PC-3 (cell line): ENCODE data around the gene PPP2R3A. TPM values are rescaled to one million over a fixed set of nuclear protein-coding genes. Genes with fewer than 3 reads are reported as not detected.

ENCODE experiments used
- ATAC-seq: fragments of 200-7000 bp; cut with Tn5 transposase; 2 replicates; pipeline ENCODE4 v1.9.1; 2020; ENCODE audit warnings: mild to moderate bottlenecking, moderate library complexity
- BruUV-seq: library from RNA; stranded (reverse); fragments of 400-500 nt; replicated peaks from 2 replicates; lab custom pipeline; 2021; lab: Mats Ljungman, UMichigan
- CTCF ChIA-PET: fragments of 300-600 bp; sonication (Branson Sonifier 250); formaldehyde crosslinking; loops from one replicate; lab custom pipeline; 2022; ENCODE audit warnings: antibody characterized with exemption; lab: Charles Lee
- POLR2A ChIA-PET: fragments of 300-600 bp; sonication (Branson Sonifier 250); formaldehyde crosslinking; loops from one replicate; lab custom pipeline; 2022; ENCODE audit warnings: antibody characterized with exemption; ENCODE audit not compliant: unreplicated experiment; lab: Charles Lee
- DNase-seq: peaks from one replicate; pipeline ENCODE4 v3.0.0-alpha.2; 2015
- H2AFZ ChIP-seq: fragments of 300-600 bp; sonication (generic); 2 replicates; pipeline ENCODE4 v1.6.0; 2016; ENCODE audit warnings: antibody characterized with exemption, low read length
- H3F3A ChIP-seq: fragments of 300-600 bp; sonication (generic); one replicate; pipeline ENCODE4 v1.6.0; 2017; ENCODE audit warnings: antibody characterized with exemption, low read length, control low read depth, mild to moderate bottlenecking; ENCODE audit not compliant: unreplicated experiment
- H3K27ac ChIP-seq: fragments of 300-600 bp; sonication (generic); 2 replicates; pipeline ENCODE4 v1.5.1; 2016; ENCODE audit warnings: mild to moderate bottlenecking, low read length
- H3K27me3 ChIP-seq: fragments of 300-600 bp; sonication (generic); 2 replicates; pipeline ENCODE4 v1.6.1; 2016; ENCODE audit warnings: low read length, mixed read lengths
- H3K36me3 ChIP-seq: fragments of 300-600 bp; sonication (generic); 2 replicates; pipeline ENCODE4 v1.6.1; 2016; ENCODE audit warnings: low read depth, mixed run types, low read length, mixed read lengths
- H3K4me1 ChIP-seq: fragments of 300-600 bp; sonication (generic); 2 replicates; pipeline ENCODE4 v1.5.1; 2016; ENCODE audit warnings: low read length; ENCODE audit not compliant: insufficient read depth
- H3K4me2 ChIP-seq: fragments of 300-600 bp; sonication (generic); 2 replicates; pipeline ENCODE4 v1.6.0; 2016; ENCODE audit warnings: low read length
- H3K4me3 ChIP-seq: fragments of 300-600 bp; sonication (generic); 2 replicates; pipeline ENCODE4 v1.5.1; 2016; ENCODE audit warnings: mild to moderate bottlenecking, low read length, mixed read lengths
- H3K79me2 ChIP-seq: fragments of 300-600 bp; sonication (generic); 2 replicates; pipeline ENCODE4 v1.6.1; 2017; ENCODE audit warnings: low read length, mixed read lengths
- H3K9ac ChIP-seq: fragments of 300-600 bp; sonication (generic); 2 replicates; pipeline ENCODE4 v1.6.0; 2016; ENCODE audit warnings: mild to moderate bottlenecking, low read length
- H3K9me2 ChIP-seq: fragments of 300-600 bp; sonication (generic); replicated peaks from 2 replicates; pipeline ENCODE4 v1.6.1; 2016; ENCODE audit warnings: mixed run types, low read length, mixed read lengths
- H3K9me3 ChIP-seq: fragments of 300-600 bp; sonication (generic); 2 replicates; pipeline ENCODE4 v1.6.1; 2016; ENCODE audit warnings: low read length, mixed read lengths
- H4K20me1 ChIP-seq: fragments of 300-600 bp; sonication (generic); 2 replicates; pipeline ENCODE4 v1.6.1; 2016; ENCODE audit warnings: low read length, mixed read lengths
- CTCF ChIP-seq: fragments of 300-600 bp; sonication (generic); conservative IDR thresholded peaks from 2 replicates; pipeline ENCODE4 v1.5.1; 2017; ENCODE audit warnings: antibody characterized with exemption, low read depth, mild to moderate bottlenecking, low read length
- EZH2 ChIP-seq: fragments of 300-600 bp; sonication (generic); IDR thresholded peaks from one replicate; pipeline ENCODE4 v1.6.1; 2017; ENCODE audit warnings: antibody characterized with exemption, mild to moderate bottlenecking, low read length; ENCODE audit not compliant: unreplicated experiment
- EZH2phosphoT487 ChIP-seq: fragments of 300-600 bp; sonication (generic); IDR thresholded peaks from 2 replicates; pipeline ENCODE4 v1.6.1; 2018; ENCODE audit warnings: mild to moderate bottlenecking, antibody characterized with exemption, low read length, borderline replicate concordance
- intact Hi-C: fragments of 100-400 bp; cut with micrococcal nuclease; formaldehyde crosslinking; loops from 2 replicates; pipeline ENCODE4 v1.9.0; 2023
- total RNA-seq: library from RNA; depleted of rRNA; stranded (reverse); fragments of >200 nt; gene quantifications from 2 replicates; pipeline ENCODE4 v1.2.3, GENCODE V29; 2014

PPP2R3A gene
- total RNA-seq, 1 experiment from 2014 or later = 12.3 TPM

- no peak overlapping the region for H2AFZ ChIP-seq
- H4K20me1 ChIP-seq = no peaks in the 10 kb centered on the region
- no peaks in the 10 kb centered on the region for H3K9me3 ChIP-seq
- H3K4me1 ChIP-seq = peaks cover 23% of the 10 kb centered on the region
- no peaks in the 10 kb centered on the region; the same call in 1 of the 2 replicates for H3K36me3 ChIP-seq
- no peak for TF ChIP-seq EZH2
- no peak for TF ChIP-seq EZH2phosphoT487
- no peak for TF ChIP-seq CTCF
- no peak overlapping the region for H3K27ac ChIP-seq
- no peak for ATAC-seq
- ChIA-PET CTCF (no interaction called here), POLR2A (no interaction called here)
- no peaks in the 10 kb centered on the region for H3K9me2 ChIP-seq
- no peaks in the 10 kb centered on the region for H3F3A ChIP-seq
- H3K4me3 ChIP-seq = no peak overlapping the region; the same call in 1 of the 2 replicates
- peaks cover 33% of the 10 kb centered on the region for H3K79me2 ChIP-seq
- no peak overlapping the region for H3K4me2 ChIP-seq
- H3K27me3 ChIP-seq = no peaks in the 10 kb centered on the region
- intact Hi-C loops = loop anchor here (5.0 kb wide), 1 partner anchor 37 kb away; no protein-coding TSS in a partner anchor
- H3K9ac ChIP-seq = no peak overlapping the region
- no TSS peak for BruUV-seq
- DNase-seq = no peak
Measured at GRCh38 chr3:135964160-135964955, 1.2 kb upstream of the PPP2R3A start.

- Histone ChIP-seq H3K27ac (no peak overlapping the region), H3K9me3 (no peaks in the 10 kb centered on the region), H2AFZ (peak overlapping the region; percentile 92), H3K4me3 (peak overlapping the region; percentile 82), H3K79me2 (peaks cover 40% of the 10 kb centered on the region), H3K36me3 (no peaks in the 10 kb centered on the region; the same call in 1 of the 2 replicates), H3K4me1 (peaks cover 31% of the 10 kb centered on the region), H4K20me1 (no peaks in the 10 kb centered on the region), H3K27me3 (no peaks in the 10 kb centered on the region), H3K4me2 (peak overlapping the region; percentile 80), H3F3A (no peaks in the 10 kb centered on the region), H3K9me2 (no peaks in the 10 kb centered on the region), H3K9ac (no peak overlapping the region)
- CTCF ChIA-PET = interaction anchor here (0.9 kb wide), 1 partner anchor 44 kb away, joined by 4 read pairs; no protein-coding TSS in a partner anchor
- DNase-seq = no peak
- no peak for TF ChIP-seq EZH2phosphoT487
- no peak for TF ChIP-seq CTCF
- no peak for TF ChIP-seq EZH2
- intact Hi-C loops = loop anchor here (5.0 kb wide), 1 partner anchor 48 kb away; no protein-coding TSS in a partner anchor
- no TSS peak for BruUV-seq
- ATAC-seq = peak; percentile 3
- POLR2A ChIA-PET = no interaction called here
Measured at GRCh38 chr3:135965129-135965505, 411 bp upstream of the PPP2R3A start.
